Spinal cord (tissue), 10 donors: ENCODE data around the gene OVCA2. TPM values are rescaled to one million over a fixed set of nuclear protein-coding genes. Genes with fewer than 3 reads are reported as not detected.
A peak's percentile ranks its signal among the peaks of the same experiment; 100 is the strongest.

Experiments
- DNase-seq, 6 donors: peaks; one replicate each; pipeline versions ENCODE4 v3.0.0 to v3.0.0-alpha.2; 2013 to 2015; ENCODE audit warnings: low spot score in 6 of 6, low read depth in 4 of 6
- H3K27ac ChIP-seq: one replicate; pipeline ENCODE4 v1.5.1; 2013; ENCODE audit warnings: low read depth, low read length, control low read depth
- H3K27me3 ChIP-seq: one replicate; pipeline ENCODE4 v1.6.1; 2013; ENCODE audit warnings: low read length; ENCODE audit not compliant: control insufficient read depth, insufficient read depth
- H3K36me3 ChIP-seq: one replicate; pipeline ENCODE4 v1.6.1; 2013; ENCODE audit warnings: low read length; ENCODE audit not compliant: control insufficient read depth, insufficient read depth
- H3K4me1 ChIP-seq: one replicate; pipeline ENCODE4 v1.6.1; 2013; ENCODE audit warnings: low read length; ENCODE audit not compliant: control insufficient read depth, insufficient read depth
- H3K4me3 ChIP-seq: one replicate; pipeline ENCODE4 v1.5.1; 2013; ENCODE audit warnings: low read depth, low read length, control low read depth
- H3K9me3 ChIP-seq: one replicate; pipeline ENCODE4 v1.6.1; 2013; ENCODE audit warnings: low read length; ENCODE audit not compliant: control insufficient read depth, insufficient read depth
- WGBS: methylation state at CpG from one replicate; pipeline ENCODE4 v1.1.5; 2013; ENCODE audit warnings: missing lambda C conversion rate; ENCODE audit not compliant: insufficient coverage; 5-methylcytosine and 5-hydroxymethylcytosine counted together
- polyA plus RNA-seq, 2 donors: library from polyadenylated mRNA; unstranded; fragments of 120-200 nt; gene quantifications; one replicate each; pipeline ENCODE4 v1.2.1, GENCODE V29; 2013; ENCODE audit not compliant: insufficient read length in 2 of 2
- total RNA-seq, 2 donors: library from RNA; depleted of rRNA in 1 of 2; stranded (reverse); fragments of 120-200 nt in 1 of 2; fragments of >200 nt in 1 of 2; gene quantifications; one replicate each; pipeline versions ENCODE4 v1.2.3 to v1.2.4, GENCODE V29; 2013 to 2014
- donor health status: healthy.

The OVCA2 gene
- total and polyA plus RNA-seq, 4 donors: 14.7 to 36.4 (median 15.8) TPM

GRCh38 chr17:2029911-2030778 lies 11.7 kb upstream of the OVCA2 start, which contains the start of gene DPH1:
DPH1 (plus strand) TSS chr17:2030153; CDS start chr17:2030170, 17 bp downstream.
- Histone ChIP-seq H3K9me3 (no peaks in the 10 kb centered on the region), H3K4me1 (peaks cover 42% of the 10 kb centered on the region), H3K4me3 (peak within 1 kb of the TSS; percentile 96), H3K36me3 (peaks cover 20% of the 10 kb centered on the region), H3K27me3 (peaks cover 17% of the 10 kb centered on the region), H3K27ac (peak within 1 kb of the TSS; percentile 50)
- peak in 2 of 6 donors; percentile 95 to 96 for DNase-seq
- under 1% methylated on average over 59 of the region's 59 CpGs for WGBS

- peaks cover 25% of the 10 kb centered on the region for H3K36me3 ChIP-seq
- no peaks in the 10 kb centered on the region for H3K9me3 ChIP-seq
- peaks cover 11% of the 10 kb centered on the region for H3K27me3 ChIP-seq
- H3K4me1 ChIP-seq: peaks cover 38% of the 10 kb centered on the region
- DNase-seq: no peak
- WGBS: 19% methylated on average over 10 of the region's 10 CpGs
- H3K27ac ChIP-seq: peak overlapping the region; percentile 50
- peak overlapping the region; percentile 96 for H3K4me3 ChIP-seq
These were observed 11.1 kb upstream of the OVCA2 start for GRCh38 chr17:2030779-2031163.

- DNase-seq: no peak
- Histone ChIP-seq H3K9me3 (no peaks in the 10 kb centered on the region), H3K36me3 (peaks cover 44% of the 10 kb centered on the region), H3K4me1 (peaks cover 42% of the 10 kb centered on the region), H3K27me3 (peaks cover 1% of the 10 kb centered on the region), H3K27ac (no peak overlapping the region), H3K4me3 (no peak overlapping the region)
- 100% methylated on average over 3 of the region's 7 CpGs for WGBS
These were observed 8.7 kb upstream of the OVCA2 start for GRCh38 chr17:2033153-2033552.

GRCh38 chr17:2034157-2034556 lies 7.7 kb upstream of the OVCA2 start:
- no peaks in the 10 kb centered on the region for H3K9me3 ChIP-seq
- DNase-seq: no peak
- H3K4me3 ChIP-seq: no peak overlapping the region
- no peaks in the 10 kb centered on the region for H3K27me3 ChIP-seq
- no peak overlapping the region for H3K27ac ChIP-seq
- peaks cover 32% of the 10 kb centered on the region for H3K4me1 ChIP-seq
- WGBS: no CpG with 5 or more reads among the region's 7 CpGs
- peaks cover 52% of the 10 kb centered on the region for H3K36me3 ChIP-seq

- WGBS: no CpG with 5 or more reads among the region's 9 CpGs
- no peak overlapping the region for H3K4me3 ChIP-seq
- no peaks in the 10 kb centered on the region for H3K9me3 ChIP-seq
- peaks cover 59% of the 10 kb centered on the region for H3K36me3 ChIP-seq
- peaks cover 26% of the 10 kb centered on the region for H3K4me1 ChIP-seq
- no peak for DNase-seq
- no peaks in the 10 kb centered on the region for H3K27me3 ChIP-seq
- H3K27ac ChIP-seq: no peak overlapping the region
These were observed 6.8 kb upstream of the OVCA2 start for GRCh38 chr17:2034806-2035540.

- Histone ChIP-seq H3K27me3 (no peaks in the 10 kb centered on the region), H3K27ac (no peak overlapping the region), H3K36me3 (peaks cover 64% of the 10 kb centered on the region), H3K4me3 (no peak overlapping the region), H3K4me1 (peaks cover 25% of the 10 kb centered on the region), H3K9me3 (no peaks in the 10 kb centered on the region)
- 76% methylated on average over 28 of the region's 29 CpGs for WGBS
- peak in 1 of 6 donors; percentile 52 for DNase-seq
These were observed 6.0 kb upstream of the OVCA2 start for GRCh38 chr17:2035541-2036488.

GRCh38 chr17:2037155-2037554 lies 4.7 kb upstream of the OVCA2 start:
- Histone ChIP-seq H3K4me1 (peaks cover 26% of the 10 kb centered on the region), H3K27ac (no peak overlapping the region), H3K27me3 (no peaks in the 10 kb centered on the region), H3K4me3 (no peak overlapping the region), H3K36me3 (peaks cover 64% of the 10 kb centered on the region), H3K9me3 (no peaks in the 10 kb centered on the region)
- WGBS: 42% methylated on average over 10 of the region's 10 CpGs
- peak in 1 of 6 donors; percentile 88 for DNase-seq

GRCh38 chr17:2040219-2040827 lies 1.5 kb upstream of the OVCA2 start:
- H3K36me3 ChIP-seq: peaks cover 68% of the 10 kb centered on the region
- peaks cover 42% of the 10 kb centered on the region for H3K4me1 ChIP-seq
- no peak overlapping the region for H3K27ac ChIP-seq
- H3K9me3 ChIP-seq: no peaks in the 10 kb centered on the region
- no peaks in the 10 kb centered on the region for H3K27me3 ChIP-seq
- WGBS: 83% methylated on average over 5 of the region's 7 CpGs
- no peak overlapping the region for H3K4me3 ChIP-seq
- no peak for DNase-seq
